NCI-H1417 (cell line): ENCODE data around the gene NOD1.
A peak's percentile ranks its signal among the peaks of the same experiment; 100 is the strongest.

Experiments used
- DNase-seq, 3 experiments: peaks; one replicate each; lab custom pipeline; 2025; lab: John Stamatoyannopoulos, UW

Gene NOD1

GRCh38 chr7:30448461-30449189 lies 30.0 kb downstream of the NOD1 start:
- no peak for DNase-seq

GRCh38 chr7:30447466-30447865 lies 31.1 kb downstream of the NOD1 start:
- no peak for DNase-seq

- no peak for DNase-seq
Observed at GRCh38 chr7:30446266-30446665, 32.3 kb downstream of the NOD1 start.

- peak in 1 of 3 experiments; percentile 72 for DNase-seq
Observed at GRCh38 chr7:30445770-30446169, 32.8 kb downstream of the NOD1 start.

GRCh38 chr7:30437823-30438574 lies 40.6 kb downstream of the NOD1 start:
- DNase-seq, result no peak

- DNase-seq, result no peak
Observed at GRCh38 chr7:30436518-30436917, 42.1 kb downstream of the NOD1 start.

GRCh38 chr7:30436046-30436445 lies 42.5 kb downstream of the NOD1 start:
- no peak for DNase-seq

GRCh38 chr7:30434140-30434799 lies 44.3 kb downstream of the NOD1 start:
- DNase-seq, result peak in 2 of 3 experiments; percentile 13 to 48

GRCh38 chr7:30433506-30433905 lies 45.1 kb downstream of the NOD1 start:
- no peak for DNase-seq

- DNase-seq, result no peak
Observed at GRCh38 chr7:30433082-30433481, 45.5 kb downstream of the NOD1 start.

GRCh38 chr7:30430777-30431176 lies 47.8 kb downstream of the NOD1 start:
- DNase-seq, result no peak

GRCh38 chr7:30430276-30430675 lies 48.3 kb downstream of the NOD1 start:
- peak in 2 of 3 experiments; percentile 39 to 89 for DNase-seq

- DNase-seq, result no peak
Observed at GRCh38 chr7:30429156-30429530, 49.4 kb downstream of the NOD1 start.

GRCh38 chr7:30428246-30429155 lies 50.1 kb downstream of the NOD1 start:
- DNase-seq, result no peak

- peak in 2 of 3 experiments; percentile 8 to 55 for DNase-seq
Observed at GRCh38 chr7:30427296-30428070, 51.1 kb downstream of the NOD1 start.

- DNase-seq, result no peak
Observed at GRCh38 chr7:30424506-30424905, 54.1 kb downstream of the NOD1 start.

GRCh38 chr7:30423788-30424505 lies 54.6 kb downstream of the NOD1 start:
- no peak for DNase-seq

GRCh38 chr7:30422922-30423321 lies 55.7 kb downstream of the NOD1 start:
- no peak for DNase-seq

GRCh38 chr7:30421647-30422196 lies 56.9 kb downstream of the NOD1 start:
- DNase-seq, result no peak

- DNase-seq, result no peak
Observed at GRCh38 chr7:30420662-30421061, 57.9 kb downstream of the NOD1 start.
